HEK293 (cell line): ENCODE results near the gene PLD4.

Experiments used
- CTCF ChIA-PET: fragments of 350-600 bp; formaldehyde crosslinking; extraction: SDS; loops from one replicate; lab custom pipeline; 2021; ENCODE audit warnings: antibody characterized with exemption; lab: Yijun Ruan, JAX
- POLR2A ChIA-PET: fragments of 300-600 bp; formaldehyde crosslinking; extraction: SDS; loops from one replicate; lab custom pipeline; 2020; ENCODE audit warnings: antibody characterized with exemption, inconsistent platforms; lab: Yijun Ruan, JAX
- H3K27ac ChIP-seq: fragments of 200-500 bp; sonication (Bioruptor generic); 2 replicates; pipeline ENCODE4 v1.5.1; 2014; ENCODE audit warnings: low read depth, low read length, control low read depth, inconsistent platforms; ENCODE audit errors: extremely low read depth
- H3K36me3 ChIP-seq, 2 experiments: fragments of 200-500 bp in 1 of 2; sonication (Bioruptor generic) in 1 of 2; 1 replicate in 1 of 2; 2 replicates in 1 of 2; pipeline ENCODE4 v1.5.1; 2014 to 2017; ENCODE audit warnings: inconsistent platforms in 2 of 2, low read length in 2 of 2; ENCODE audit not compliant: control insufficient read depth in 2 of 2, insufficient read depth in 1 of 2
- H3K4me1 ChIP-seq: fragments of 200-500 bp; sonication (Bioruptor generic); 2 replicates; pipeline ENCODE4 v1.5.1; 2014; ENCODE audit warnings: mild to moderate bottlenecking, low read length, inconsistent platforms; ENCODE audit not compliant: control insufficient read depth, insufficient read depth
- H3K4me3 ChIP-seq: 2 replicates; pipeline ENCODE4 v1.5.1; 2011; ENCODE audit warnings: low read depth, mild to moderate bottlenecking, control low read depth, low read length, moderate library complexity
- H3K9me3 ChIP-seq: fragments of 200-500 bp; sonication (Bioruptor generic); 2 replicates; pipeline ENCODE4 v1.5.1; 2014; ENCODE audit warnings: low read depth, low read length, inconsistent platforms; ENCODE audit not compliant: control insufficient read depth, insufficient read depth
- ATF2 ChIP-seq: fragments of 450-650 bp; formaldehyde crosslinking; IDR thresholded peaks from 2 replicates; pipeline ENCODE4 v1.5.1; 2016; ENCODE audit warnings: missing biosample characterization, missing genetic modification characterization, low read depth
- GLIS1 ChIP-seq: fragments of 450-650 bp; formaldehyde crosslinking; IDR thresholded peaks from 2 replicates; pipeline ENCODE4 v1.5.1; 2016; ENCODE audit warnings: missing biosample characterization, missing genetic modification characterization
- HIC1 ChIP-seq: fragments of 450-650 bp; formaldehyde crosslinking; IDR thresholded peaks from 2 replicates; pipeline ENCODE4 v1.5.1; 2016; ENCODE audit warnings: missing biosample characterization, missing genetic modification characterization
- KLF7 ChIP-seq: fragments of 450-650 bp; formaldehyde crosslinking; IDR thresholded peaks from 2 replicates; pipeline ENCODE4 v1.5.1; 2016; ENCODE audit warnings: missing biosample characterization, missing genetic modification characterization, borderline replicate concordance
- PRDM2 ChIP-seq: fragments of 450-650 bp; formaldehyde crosslinking; IDR thresholded peaks from 2 replicates; pipeline ENCODE4 v1.5.1; 2016; ENCODE audit warnings: missing biosample characterization, missing genetic modification characterization, borderline replicate concordance
- RBAK ChIP-seq: fragments of 450-650 bp; formaldehyde crosslinking; IDR thresholded peaks from 2 replicates; pipeline ENCODE4 v1.5.1; 2016; ENCODE audit warnings: missing biosample characterization, missing genetic modification characterization
- WT1 ChIP-seq: fragments of 450-650 bp; formaldehyde crosslinking; IDR thresholded peaks from 2 replicates; pipeline ENCODE4 v1.5.1; 2016; ENCODE audit warnings: missing biosample characterization, missing genetic modification characterization
- ZBTB1 ChIP-seq: fragments of 450-650 bp; formaldehyde crosslinking; IDR thresholded peaks from 2 replicates; pipeline ENCODE4 v1.5.1; 2016; ENCODE audit warnings: missing biosample characterization, missing genetic modification characterization
- ZBTB11 ChIP-seq: fragments of 450-650 bp; formaldehyde crosslinking; conservative IDR thresholded peaks from 2 replicates; pipeline ENCODE4 v1.5.1; 2016; ENCODE audit warnings: low read depth, missing biosample characterization, missing genetic modification characterization
- ZBTB20 ChIP-seq: fragments of 450-650 bp; formaldehyde crosslinking; IDR thresholded peaks from 2 replicates; pipeline ENCODE4 v1.5.1; 2016; ENCODE audit warnings: missing biosample characterization, missing genetic modification characterization
- ZNF133 ChIP-seq: fragments of 450-650 bp; formaldehyde crosslinking; IDR thresholded peaks from 2 replicates; pipeline ENCODE4 v1.5.1; 2016; ENCODE audit warnings: missing biosample characterization, missing genetic modification characterization
- ZNF394 ChIP-seq: fragments of 450-650 bp; formaldehyde crosslinking; IDR thresholded peaks from 2 replicates; pipeline ENCODE4 v1.5.1; 2016; ENCODE audit warnings: missing biosample characterization, missing genetic modification characterization, mild to moderate bottlenecking, moderate library complexity, borderline replicate concordance
- ZNF398 ChIP-seq: fragments of 450-650 bp; formaldehyde crosslinking; IDR thresholded peaks from 2 replicates; pipeline ENCODE4 v1.5.1; 2017; ENCODE audit warnings: missing biosample characterization, missing genetic modification characterization
- ZNF529 ChIP-seq: fragments of 450-650 bp; formaldehyde crosslinking; IDR thresholded peaks from 2 replicates; pipeline ENCODE4 v1.5.1; 2017; ENCODE audit warnings: missing genetic modification characterization, missing biosample characterization; ENCODE audit not compliant: insufficient replicate concordance
- ZNF544 ChIP-seq: fragments of 450-650 bp; formaldehyde crosslinking; IDR thresholded peaks from 2 replicates; pipeline ENCODE4 v1.5.0; 2017; ENCODE audit warnings: missing biosample characterization, missing genetic modification characterization
- ZNF596 ChIP-seq: fragments of 450-650 bp; IDR thresholded peaks from 2 replicates; pipeline ENCODE4 v1.5.0; 2018; ENCODE audit warnings: missing biosample characterization, mild to moderate bottlenecking, missing genetic modification characterization, moderate library complexity
- ZNF768 ChIP-seq: fragments of 450-650 bp; formaldehyde crosslinking; IDR thresholded peaks from 2 replicates; pipeline ENCODE4 v1.5.1; 2018; ENCODE audit warnings: missing biosample characterization, mild to moderate bottlenecking, missing genetic modification characterization
- ZSCAN23 ChIP-seq: fragments of 450-650 bp; formaldehyde crosslinking; IDR thresholded peaks from 2 replicates; pipeline ENCODE4 v1.5.1; 2016; ENCODE audit warnings: missing biosample characterization, missing genetic modification characterization

The PLD4 gene

GRCh38 chr14:104898870-104899510 lies 25.7 kb upstream of the PLD4 start:
- Histone ChIP-seq H3K4me1 (peaks cover 7% of the 10 kb centered on the region), H3K27ac (no peak overlapping the region), H3K9me3 (no peaks in the 10 kb centered on the region), H3K36me3 (peaks cover 0 to 6% of the 10 kb centered on the region in 2 experiments; a peak in 1 of 3 replicates), H3K4me3 (no peak overlapping the region)
- POLR2A ChIA-PET: interaction anchor here (0.8 to 0.9 kb wide), 2 partner anchors 9 to 19 kb away, joined by 3 to 4 read pairs; no protein-coding TSS in a partner anchor
- CTCF ChIA-PET: interaction anchor here (0.7 kb wide), 1 partner anchor 77 kb away, joined by 3 read pairs; no protein-coding TSS in a partner anchor
- TF ChIP-seq HIC1 (tag by site-specific recombination) (no peak), WT1 (no peak), GLIS1 (tag by site-specific recombination) (peak; percentile 47)

- POLR2A ChIA-PET: interaction anchor here (1.0 kb wide), 1 partner anchor 34 kb away, joined by 3 read pairs; no protein-coding TSS in a partner anchor
- no peaks in the 10 kb centered on the region for H3K9me3 ChIP-seq
- CTCF ChIA-PET: interaction anchor here (0.7 to 1.2 kb wide), 3 partner anchors 25 to 131 kb away, joined by 3 read pairs; partner anchors contain the start of gene PLD4
- no peak overlapping the region for H3K4me3 ChIP-seq
- TF ChIP-seq KLF7 (tag by site-specific recombination) (no peak), ATF2 (tag by site-specific recombination) (no peak), ZNF544 (tag by site-specific recombination) (no peak), ZNF133 (tag by site-specific recombination) (no peak), ZBTB1 (tag by site-specific recombination) (no peak), ZBTB11 (no peak), ZNF596 (tag by site-specific recombination) (no peak), ZBTB20 (tag by site-specific recombination) (no peak), ZNF529 (tag by site-specific recombination) (no peak), ZNF398 (tag by site-specific recombination) (no peak), PRDM2 (tag by site-specific recombination) (no peak), ZSCAN23 (tag by site-specific recombination) (no peak), RBAK (tag by site-specific recombination) (no peak), ZNF768 (tag by site-specific recombination) (no peak), ZNF394 (no peak)
- no peaks in the 10 kb centered on the region for H3K36me3 ChIP-seq
- H3K4me1 ChIP-seq: peaks cover 7% of the 10 kb centered on the region
- no peak overlapping the region for H3K27ac ChIP-seq
Measured at GRCh38 chr14:104899781-104900180, 24.9 kb upstream of the PLD4 start.
